OCI-LY3 (cell line): ENCODE measurements around the gene USP20.

Experiments used
- H2AFZ ChIP-seq: fragments of 200-600, 300-600 bp; shearing (Covaris generic); 2 replicates; pipeline ENCODE4 v1.6.0; 2014; ENCODE audit warnings: antibody characterized with exemption, low read depth, low read length
- H3K27ac ChIP-seq: fragments of 200-600, 300-600 bp; sonication (generic); 2 replicates; pipeline ENCODE4 v1.5.1; 2014; ENCODE audit warnings: mild to moderate bottlenecking, low read length, moderate library complexity, mixed read lengths
- H3K27me3 ChIP-seq: fragments of 200-600, 300-600 bp; sonication (generic); 2 replicates; pipeline ENCODE4 v1.6.1; 2014; ENCODE audit warnings: low read depth, low read length, mixed read lengths
- H3K36me3 ChIP-seq: fragments of 200-600, 300-600 bp; sonication (generic); replicated peaks from 2 replicates; pipeline ENCODE3; 2014; ENCODE audit warnings: low read depth, low read length, mixed read lengths
- H3K4me1 ChIP-seq: fragments of 300-600, 200-600 bp; sonication (generic); 2 replicates; pipeline ENCODE4 v1.6.1; 2014; ENCODE audit warnings: low read length, mixed read lengths
- H3K4me2 ChIP-seq: fragments of 200-600, 300-600 bp; sonication (generic); 2 replicates; pipeline ENCODE4 v1.6.1; 2014; ENCODE audit warnings: low read length, mixed read lengths
- H3K4me3 ChIP-seq: fragments of 300-600, 200-600 bp; sonication (generic); 2 replicates; pipeline ENCODE4 v1.5.1; 2014; ENCODE audit warnings: antibody characterized with exemption, mild to moderate bottlenecking, low read length, moderate library complexity
- H3K79me2 ChIP-seq: fragments of 300-600, 200-600 bp; shearing (Covaris generic); 2 replicates; pipeline ENCODE4 v1.6.1; 2014; ENCODE audit warnings: mild to moderate bottlenecking, low read length, mixed read lengths
- H3K9ac ChIP-seq: fragments of 300-600, 200-600 bp; shearing (Covaris generic); 2 replicates; pipeline ENCODE4 v1.6.0; 2014; ENCODE audit warnings: mild to moderate bottlenecking, low read length, moderate library complexity
- H3K9me3 ChIP-seq: fragments of 200-600, 300-600 bp; shearing (Covaris generic); 2 replicates; pipeline ENCODE4 v1.6.1; 2014; ENCODE audit warnings: low read length, mixed read lengths; ENCODE audit not compliant: insufficient read depth
- H4K20me1 ChIP-seq: fragments of 200-600, 300-600 bp; sonication (generic); 2 replicates; pipeline ENCODE4 v1.6.1; 2016; ENCODE audit warnings: low read length, mixed read lengths; ENCODE audit not compliant: insufficient read depth
- CTCF ChIP-seq: fragments of 200-600, 300-600 bp; sonication (generic); IDR thresholded peaks from 2 replicates; pipeline ENCODE4 v1.5.1; 2014; ENCODE audit warnings: antibody characterized with exemption, low read length, low read depth
- EZH2phosphoT487 ChIP-seq: fragments of 200-600 bp; shearing (Covaris generic); IDR thresholded peaks from 2 replicates; pipeline ENCODE4 v1.6.1; 2018; ENCODE audit warnings: antibody characterized with exemption, mixed run types, low read depth

Gene USP20

DNA sequence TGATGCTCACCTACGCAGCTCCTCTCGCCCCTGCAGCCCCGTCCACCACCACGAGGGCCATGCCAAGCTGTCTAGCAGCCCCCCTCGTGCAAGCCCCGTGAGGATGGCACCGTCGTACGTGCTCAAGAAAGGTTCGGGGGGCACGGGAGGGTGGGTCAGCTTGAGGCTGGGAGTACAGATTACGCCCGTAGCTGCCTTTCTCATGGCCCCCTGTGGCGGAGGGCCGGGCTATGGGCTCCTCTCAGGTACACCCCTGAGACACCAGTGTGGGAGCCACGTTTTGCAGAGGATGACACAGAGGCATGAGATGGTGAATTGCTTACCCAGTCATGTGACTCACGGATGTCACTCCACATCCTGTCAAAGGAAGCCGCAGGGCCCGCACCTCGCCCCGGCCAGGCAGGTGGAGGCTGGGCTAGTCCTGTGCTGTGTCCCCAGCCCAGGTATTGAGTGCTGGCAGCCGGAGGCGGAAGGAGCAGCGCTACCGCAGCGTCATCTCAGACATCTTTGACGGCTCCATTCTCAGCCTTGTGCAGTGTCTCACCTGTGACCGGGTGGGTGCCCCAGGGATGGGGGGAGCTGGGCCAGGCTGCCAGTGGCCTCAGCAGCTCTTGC lies 33.7 kb downstream of the USP20 start:
- Histone ChIP-seq H3K27ac (no peak overlapping the region), H4K20me1 (no peaks in the 10 kb centered on the region), H3K27me3 (no peaks in the 10 kb centered on the region), H2AFZ (no peak overlapping the region), H3K4me2 (no peak overlapping the region), H3K9me3 (no peaks in the 10 kb centered on the region), H3K4me3 (no peak overlapping the region), H3K36me3 (no peaks in the 10 kb centered on the region), H3K9ac (no peak overlapping the region), H3K79me2 (no peaks in the 10 kb centered on the region), H3K4me1 (no peaks in the 10 kb centered on the region)
- TF ChIP-seq EZH2phosphoT487 = no peak

GRCh38 chr9:129869585-129870501 lies 34.6 kb downstream of the USP20 start:
- Histone ChIP-seq H3K9me3 (no peaks in the 10 kb centered on the region), H3K79me2 (no peaks in the 10 kb centered on the region), H2AFZ (no peak overlapping the region), H3K27me3 (no peaks in the 10 kb centered on the region), H3K4me1 (no peaks in the 10 kb centered on the region), H3K27ac (no peak overlapping the region), H3K4me2 (no peak overlapping the region), H4K20me1 (no peaks in the 10 kb centered on the region), H3K36me3 (no peaks in the 10 kb centered on the region), H3K4me3 (no peak overlapping the region), H3K9ac (no peak overlapping the region)
- TF ChIP-seq EZH2phosphoT487 (no peak), CTCF (no peak)

GRCh38 chr9:129871046-129871445 lies 35.8 kb downstream of the USP20 start:
- no peaks in the 10 kb centered on the region for H3K36me3 ChIP-seq
- no peak overlapping the region for H3K4me2 ChIP-seq
- H3K27ac ChIP-seq = no peak overlapping the region
- no peaks in the 10 kb centered on the region for H3K79me2 ChIP-seq
- no peak overlapping the region for H2AFZ ChIP-seq
- H3K4me1 ChIP-seq = no peaks in the 10 kb centered on the region
- H4K20me1 ChIP-seq = no peaks in the 10 kb centered on the region
- no peaks in the 10 kb centered on the region for H3K27me3 ChIP-seq
- TF ChIP-seq CTCF = no peak
- TF ChIP-seq EZH2phosphoT487 = no peak
- H3K4me3 ChIP-seq = no peak overlapping the region
- H3K9me3 ChIP-seq = no peaks in the 10 kb centered on the region
- no peak overlapping the region for H3K9ac ChIP-seq

GRCh38 chr9:129873563-129874190 lies 38.4 kb downstream of the USP20 start:
- Histone ChIP-seq H3K4me1 (0 out of 2 replicates have a peak, but pooled peaks cover 3% of the 10 kb centered on the region), H3K9me3 (no peaks in the 10 kb centered on the region), H3K27ac (no peak overlapping the region), H4K20me1 (no peaks in the 10 kb centered on the region), H3K27me3 (no peaks in the 10 kb centered on the region), H3K79me2 (no peaks in the 10 kb centered on the region), H3K9ac (no peak overlapping the region), H2AFZ (no peak overlapping the region), H3K4me2 (no peak overlapping the region), H3K36me3 (no peaks in the 10 kb centered on the region), H3K4me3 (no peak overlapping the region)
- no peak for TF ChIP-seq EZH2phosphoT487
- TF ChIP-seq CTCF = no peak
